NB4 (cell line): ENCODE data around the gene ANKAR.

Experiments used
- MYC ChIP-seq: IDR thresholded peaks from 2 replicates; pipeline ENCODE4 v1.6.1; 2011; ENCODE audit warnings: low read depth, low read length
- POLR2A ChIP-seq: IDR thresholded peaks from 2 replicates; pipeline ENCODE4 v1.6.1; 2011; ENCODE audit warnings: mild to moderate bottlenecking; ENCODE audit not compliant: insufficient read length; ENCODE audit errors: extremely low read depth
- TF ChIP-seq, protein P1 (sequence below): IDR thresholded peaks from one replicate; pipeline ENCODE4 v1.5.1; 2012; ENCODE audit warnings: low read depth, low read length

GRCh38 chr2:189659734-189660133 is 14.7 kb upstream of the ANKAR start:
- TF ChIP-seq, protein P1, sequence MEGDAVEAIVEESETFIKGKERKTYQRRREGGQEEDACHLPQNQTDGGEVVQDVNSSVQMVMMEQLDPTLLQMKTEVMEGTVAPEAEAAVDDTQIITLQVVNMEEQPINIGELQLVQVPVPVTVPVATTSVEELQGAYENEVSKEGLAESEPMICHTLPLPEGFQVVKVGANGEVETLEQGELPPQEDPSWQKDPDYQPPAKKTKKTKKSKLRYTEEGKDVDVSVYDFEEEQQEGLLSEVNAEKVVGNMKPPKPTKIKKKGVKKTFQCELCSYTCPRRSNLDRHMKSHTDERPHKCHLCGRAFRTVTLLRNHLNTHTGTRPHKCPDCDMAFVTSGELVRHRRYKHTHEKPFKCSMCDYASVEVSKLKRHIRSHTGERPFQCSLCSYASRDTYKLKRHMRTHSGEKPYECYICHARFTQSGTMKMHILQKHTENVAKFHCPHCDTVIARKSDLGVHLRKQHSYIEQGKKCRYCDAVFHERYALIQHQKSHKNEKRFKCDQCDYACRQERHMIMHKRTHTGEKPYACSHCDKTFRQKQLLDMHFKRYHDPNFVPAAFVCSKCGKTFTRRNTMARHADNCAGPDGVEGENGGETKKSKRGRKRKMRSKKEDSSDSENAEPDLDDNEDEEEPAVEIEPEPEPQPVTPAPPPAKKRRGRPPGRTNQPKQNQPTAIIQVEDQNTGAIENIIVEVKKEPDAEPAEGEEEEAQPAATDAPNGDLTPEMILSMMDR, result no peak
- no peak for TF ChIP-seq MYC
- TF ChIP-seq POLR2A, result no peak
